Measurements from ENCODE around the gene PLD3. TPM values are rescaled to one million over a fixed set of nuclear protein-coding genes. Genes with fewer than 3 reads are reported as not detected.

PLD3 gene
- total RNA-seq, 4 donors from 2014 or later, result 61.9 to 210 (median 162) TPM

GRCh38 chr19:40379446-40380198, 31.1 kb downstream of the PLD3 start:
- Histone ChIP-seq H3K4me1 (no peaks in the 10 kb centered on the region), H3K36me3 (peaks cover 0 to 39% (median 0%) of the 10 kb centered on the region in 3 donors), H3K4me3 (no peak overlapping the region), H3K27me3 (no peaks in the 10 kb centered on the region), H3K27ac (no peak overlapping the region), H3K9me3 (no peaks in the 10 kb centered on the region)
- DNase-seq, result no peak
- no peak for TF ChIP-seq POLR2A (IDR thresholded peaks at IDR 0.05)
- TF ChIP-seq CTCF (IDR thresholded peaks at IDR 0.05), result no peak

DNA sequence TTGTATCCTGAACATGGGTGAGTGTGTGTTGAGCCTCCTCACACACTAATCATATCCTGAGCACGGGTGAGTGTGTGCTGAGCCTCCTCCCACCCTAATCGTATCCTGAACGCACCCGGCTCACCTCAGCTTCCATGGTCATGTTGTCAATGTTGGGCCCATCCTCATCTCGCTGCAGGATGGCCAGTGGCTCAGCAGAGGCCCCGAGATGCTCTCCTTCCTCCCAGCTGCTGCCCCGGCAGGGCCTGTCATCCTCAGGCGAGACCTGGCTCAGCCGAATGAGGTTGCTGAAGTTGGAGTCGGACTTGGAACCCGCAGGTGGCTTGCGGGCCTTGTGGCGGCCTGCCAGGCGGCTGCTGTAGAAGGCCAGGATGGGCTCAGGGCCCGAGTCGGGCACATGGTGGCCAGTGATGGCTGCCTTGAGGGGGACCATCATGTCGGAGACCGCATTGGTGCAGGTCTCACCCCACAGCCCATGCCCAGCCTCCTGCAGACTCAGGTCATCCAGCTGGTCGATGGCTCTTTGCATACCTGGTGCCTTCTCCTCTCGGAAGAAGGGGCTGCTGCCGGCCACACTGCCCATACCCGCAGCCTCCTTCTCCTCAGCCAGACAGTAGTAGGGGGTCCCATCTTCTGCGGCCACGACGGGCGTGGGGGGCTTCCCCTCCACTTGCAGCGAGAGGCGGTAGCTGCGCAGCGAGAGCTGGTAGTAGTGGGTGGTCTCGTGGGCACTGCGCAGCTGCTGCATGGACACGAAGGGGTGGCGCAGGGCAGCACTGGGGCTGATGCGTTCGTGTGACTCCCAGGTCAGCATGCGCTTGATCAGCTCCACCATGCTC, 31.9 kb downstream of the PLD3 start:
- no peaks in the 10 kb centered on the region for H3K27me3 ChIP-seq
- no peak for DNase-seq
- H3K4me1 ChIP-seq, result no peaks in the 10 kb centered on the region
- peaks cover 0 to 32% (median 0%) of the 10 kb centered on the region in 3 donors for H3K36me3 ChIP-seq
- no peak overlapping the region for H3K4me3 ChIP-seq
- H3K27ac ChIP-seq, result no peak overlapping the region
- H3K9me3 ChIP-seq, result no peaks in the 10 kb centered on the region
- no peak for TF ChIP-seq CTCF (IDR thresholded peaks at IDR 0.05)
- no peak for TF ChIP-seq POLR2A (IDR thresholded peaks at IDR 0.05)

GRCh38 chr19:40381321-40381720, 32.8 kb downstream of the PLD3 start:
- H3K27ac ChIP-seq, result no peak overlapping the region
- H3K4me1 ChIP-seq, result no peaks in the 10 kb centered on the region
- no peaks in the 10 kb centered on the region for H3K27me3 ChIP-seq
- H3K4me3 ChIP-seq, result no peak overlapping the region
- peaks cover 0 to 27% (median 0%) of the 10 kb centered on the region in 3 donors for H3K36me3 ChIP-seq
- H3K9me3 ChIP-seq, result no peaks in the 10 kb centered on the region
- DNase-seq, result no peak
- TF ChIP-seq POLR2A (IDR thresholded peaks at IDR 0.05) (no peak), CTCF (IDR thresholded peaks at IDR 0.05) (no peak)

GRCh38 chr19:40383668-40384248, 35.3 kb downstream of the PLD3 start:
- Histone ChIP-seq H3K36me3 (peaks cover 0 to 8% (median 0%) of the 10 kb centered on the region in 3 donors), H3K27me3 (no peaks in the 10 kb centered on the region), H3K27ac (no peak overlapping the region), H3K9me3 (no peaks in the 10 kb centered on the region), H3K4me3 (no peak overlapping the region), H3K4me1 (no peaks in the 10 kb centered on the region)
- no peak for DNase-seq
- TF ChIP-seq POLR2A (IDR thresholded peaks at IDR 0.05), result no peak
- no peak for TF ChIP-seq CTCF (IDR thresholded peaks at IDR 0.05)

- no peak for DNase-seq
- H3K4me1 ChIP-seq, result no peaks in the 10 kb centered on the region
- no peak overlapping the region for H3K4me3 ChIP-seq
- H3K36me3 ChIP-seq, result no peaks in the 10 kb centered on the region
- H3K27ac ChIP-seq, result no peak overlapping the region
- no peaks in the 10 kb centered on the region for H3K9me3 ChIP-seq
- no peak for TF ChIP-seq POLR2A (IDR thresholded peaks at IDR 0.05)
- no peak for TF ChIP-seq CTCF (IDR thresholded peaks at IDR 0.05)
- H3K27me3 ChIP-seq, result no peaks in the 10 kb centered on the region
Measured at GRCh38 chr19:40387155-40387554, 38.7 kb downstream of the PLD3 start.
